Endothelial cell of umbilical vein (primary cell): ENCODE results near the gene MCCC2.
"Not testable (repeated sequence)": the region's sequence is repeated elsewhere in the genome, so short reads cannot be mapped to it uniquely, and the experiment has no call there.

Source experiments
- CTCF ChIP-seq, 2 donors: IDR thresholded peaks; 1 replicate in 1 of 2; 2 replicates in 1 of 2; pipeline ENCODE4 v1.5.1; 2011; ENCODE audit warnings: low read length in 2 of 2, mild to moderate bottlenecking in 2 of 2, moderate library complexity in 2 of 2, control low read depth in 1 of 2, inconsistent platforms in 1 of 2, low read depth in 1 of 2; ENCODE audit not compliant: insufficient read depth in 1 of 2; ENCODE audit errors: extremely low read depth in 1 of 2
- EZH2 ChIP-seq: IDR thresholded peaks from 2 replicates; pipeline ENCODE4 v1.6.1; 2012; ENCODE audit warnings: borderline replicate concordance, low read depth, mild to moderate bottlenecking, moderate library complexity, low read length, inconsistent platforms; ENCODE audit not compliant: severe bottlenecking
- JUN ChIP-seq: IDR thresholded peaks from 2 replicates; pipeline ENCODE4 v1.6.1; 2011; ENCODE audit warnings: borderline replicate concordance, low read depth; ENCODE audit not compliant: insufficient read length, insufficient read depth
- POLR2A ChIP-seq: IDR thresholded peaks from 2 replicates; pipeline ENCODE4 v1.6.1; 2012; ENCODE audit warnings: low read depth, mild to moderate bottlenecking, control low read depth, low read length
- POLR2AphosphoS5 ChIP-seq: IDR thresholded peaks from 2 replicates; pipeline ENCODE4 v1.6.1; 2012; ENCODE audit warnings: low read depth, mild to moderate bottlenecking, control low read depth, low read length, moderate library complexity; ENCODE audit not compliant: insufficient read depth
- TF ChIP-seq, protein P1 (sequence below): IDR thresholded peaks from 2 replicates; pipeline ENCODE4 v1.6.1; 2011; ENCODE audit not compliant: insufficient read depth, insufficient read length

DNA sequence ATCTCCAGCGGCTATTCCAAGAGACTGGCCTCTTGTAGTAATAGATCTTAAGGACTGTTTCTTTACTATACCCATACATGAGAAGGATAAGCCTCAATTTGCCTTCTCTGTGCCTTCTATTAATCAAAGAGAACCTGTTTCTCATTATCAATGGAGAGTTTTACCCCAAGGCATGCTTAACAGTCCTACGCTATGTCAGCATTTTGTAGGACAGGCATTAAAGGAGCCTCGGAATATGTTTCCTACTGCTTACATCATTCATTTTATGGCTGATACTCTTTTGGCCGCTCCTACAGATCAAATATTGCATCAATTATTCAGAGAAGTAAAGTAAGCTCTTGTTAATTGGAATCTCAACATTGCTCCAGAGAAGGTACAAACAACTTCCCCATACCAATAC lies 11.6 kb upstream of the MCCC2 start:
- TF ChIP-seq CTCF (IDR thresholded peaks at IDR 0.05; ENCODE audit: extremely low read depth in 1 of 2, insufficient read depth in 1 of 2, low read depth in 1 of 2, low read length in 2 of 2); JUN; POLR2A; POLR2AphosphoS5; EZH2: not testable (repeated sequence)
- TF ChIP-seq, protein P1, sequence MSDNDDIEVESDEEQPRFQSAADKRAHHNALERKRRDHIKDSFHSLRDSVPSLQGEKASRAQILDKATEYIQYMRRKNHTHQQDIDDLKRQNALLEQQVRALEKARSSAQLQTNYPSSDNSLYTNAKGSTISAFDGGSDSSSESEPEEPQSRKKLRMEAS: not testable (repeated sequence)
